IMR-90 (cell line): Measurements from ENCODE around the gene ACTN1. TPM values are rescaled to one million over a fixed set of nuclear protein-coding genes. Genes with fewer than 3 reads are reported as not detected.

Experiments used
- ATAC-seq: fragments of 200-7000 bp; cut with Tn5 transposase; 2 replicates; pipeline ENCODE4 v1.9.1; 2020; ENCODE audit warnings: low read depth, mild to moderate bottlenecking, moderate library complexity
- BruUV-seq: library from RNA; stranded (reverse); fragments of 400-500 nt; replicated peaks from 2 replicates; lab custom pipeline; 2021; lab: Mats Ljungman, UMichigan
- CTCF ChIA-PET: fragments of 300-600 bp; formaldehyde crosslinking; extraction: SDS; loops from one replicate; lab custom pipeline; 2021; ENCODE audit warnings: antibody characterized with exemption; lab: Yijun Ruan, JAX
- POLR2A ChIA-PET: fragments of 300-600 bp; sonication (Branson Sonifier 250); formaldehyde crosslinking; loops from one replicate; lab custom pipeline; 2022; ENCODE audit warnings: antibody characterized with exemption; ENCODE audit not compliant: unreplicated experiment; lab: Charles Lee
- DNase-seq: peaks from one replicate; pipeline ENCODE4 v3.0.0; 2013
- H2AFZ ChIP-seq: replicated peaks from 2 replicates; pipeline ENCODE3; 2013; ENCODE audit warnings: low read length, mild to moderate bottlenecking; ENCODE audit not compliant: poor library complexity
- H2AK5ac ChIP-seq: 2 replicates; pipeline ENCODE4 v1.6.1; 2013; ENCODE audit warnings: low read depth, low read length, inconsistent platforms
- H2AK9ac ChIP-seq: replicated peaks from 2 replicates; pipeline ENCODE3; 2013; ENCODE audit warnings: mild to moderate bottlenecking, low read depth, low read length, moderate library complexity; ENCODE audit not compliant: poor library complexity
- H2BK120ac ChIP-seq: 2 replicates; pipeline ENCODE4 v1.6.1; 2013; ENCODE audit warnings: low read depth, low read length, inconsistent platforms
- H2BK15ac ChIP-seq: 3 replicates; pipeline ENCODE4 v1.6.1; 2013; ENCODE audit warnings: low read depth, low read length, inconsistent platforms
- H2BK20ac ChIP-seq: 2 replicates; pipeline ENCODE4 v1.6.1; 2013; ENCODE audit warnings: low read depth, mild to moderate bottlenecking, inconsistent platforms, low read length, moderate library complexity
- H2BK5ac ChIP-seq: 2 replicates; pipeline ENCODE4 v1.6.1; 2013; ENCODE audit warnings: mild to moderate bottlenecking, low read depth, low read length, inconsistent platforms; ENCODE audit not compliant: poor library complexity, severe bottlenecking
- H3K14ac ChIP-seq: replicated peaks from 2 replicates; pipeline ENCODE4 v1.6.1; 2013; ENCODE audit warnings: low read depth, low read length, inconsistent platforms
- H3K18ac ChIP-seq: 2 replicates; pipeline ENCODE4 v1.6.1; 2013; ENCODE audit warnings: low read depth, low read length, control low read depth
- H3K23ac ChIP-seq: 2 replicates; pipeline ENCODE4 v1.6.1; 2013; ENCODE audit warnings: low read depth, low read length, inconsistent platforms
- H3K27ac ChIP-seq: 2 replicates; pipeline ENCODE4 v1.5.1; 2013; ENCODE audit warnings: mild to moderate bottlenecking, control low read depth, low read length; ENCODE audit not compliant: insufficient read depth
- H3K27me3 ChIP-seq: 2 replicates; pipeline ENCODE4 v1.6.1; 2013; ENCODE audit warnings: low read length; ENCODE audit not compliant: control insufficient read depth, insufficient read depth
- H3K36me3 ChIP-seq: 2 replicates; pipeline ENCODE4 v1.6.1; 2013; ENCODE audit warnings: low read length, mixed read lengths; ENCODE audit not compliant: control insufficient read depth, insufficient read depth
- H3K4ac ChIP-seq: 2 replicates; pipeline ENCODE4 v1.6.1; 2013; ENCODE audit warnings: low read depth, low read length, inconsistent platforms
- H3K4me1 ChIP-seq: 2 replicates; pipeline ENCODE4 v1.6.1; 2013; ENCODE audit warnings: low read length, mixed read lengths; ENCODE audit not compliant: control insufficient read depth, insufficient read depth
- H3K4me2 ChIP-seq: 2 replicates; pipeline ENCODE4 v1.6.1; 2013; ENCODE audit warnings: low read depth, mild to moderate bottlenecking, control low read depth, low read length, moderate library complexity
- H3K4me3 ChIP-seq: 2 replicates; pipeline ENCODE4 v1.5.1; 2013; ENCODE audit warnings: low read depth, mild to moderate bottlenecking, control low read depth, low read length, moderate library complexity; ENCODE audit not compliant: insufficient read depth
- H3K56ac ChIP-seq: 2 replicates; pipeline ENCODE4 v1.6.1; 2013; ENCODE audit warnings: low read length, inconsistent platforms; ENCODE audit not compliant: insufficient read depth; ENCODE audit errors: extremely low read depth
- H3K79me1 ChIP-seq, 2 experiments: 2 replicates each; pipeline ENCODE4 v1.6.1; 2013; ENCODE audit warnings: low read length in 2 of 2, inconsistent platforms in 1 of 2, low read depth in 1 of 2
- H3K9ac ChIP-seq: 2 replicates; pipeline ENCODE4 v1.6.1; 2013; ENCODE audit warnings: low read depth, low read length, control low read depth
- H3K9me1 ChIP-seq: 2 replicates; pipeline ENCODE4 v1.6.1; 2013; ENCODE audit warnings: low read length, inconsistent platforms; ENCODE audit not compliant: insufficient read depth
- H3K9me3 ChIP-seq: 2 replicates; pipeline ENCODE4 v1.6.1; 2013; ENCODE audit warnings: low read length; ENCODE audit not compliant: control insufficient read depth, insufficient read depth
- H4K20me1 ChIP-seq: 2 replicates; pipeline ENCODE4 v1.6.1; 2013; ENCODE audit warnings: low read length, inconsistent platforms; ENCODE audit not compliant: insufficient read depth
- H4K5ac ChIP-seq: 2 replicates; pipeline ENCODE4 v1.6.1; 2013; ENCODE audit warnings: mild to moderate bottlenecking, low read depth, low read length, control low read depth
- H4K8ac ChIP-seq, 2 experiments: 2 replicates each; pipeline ENCODE4 v1.6.1; 2013; ENCODE audit warnings: low read depth in 2 of 2, low read length in 2 of 2, control low read depth in 1 of 2, inconsistent platforms in 1 of 2
- H4K91ac ChIP-seq: 2 replicates; pipeline ENCODE4 v1.6.1; 2013; ENCODE audit warnings: low read depth, low read length, inconsistent platforms; ENCODE audit not compliant: insufficient read depth
- CEBPB ChIP-seq: IDR thresholded peaks from 2 replicates; pipeline ENCODE4 v1.6.1; 2012; ENCODE audit warnings: low read depth, low read length, improper control_type of control experiment
- CTCF ChIP-seq: conservative IDR thresholded peaks from 2 replicates; pipeline ENCODE4 v1.5.1; 2012; ENCODE audit warnings: mild to moderate bottlenecking, low read depth, low read length, improper control_type of control experiment
- ELK1 ChIP-seq: fragments of 150-350 bp; IDR thresholded peaks from 2 replicates; pipeline ENCODE4 v1.6.1; 2016; ENCODE audit warnings: low read depth, mild to moderate bottlenecking, low read length, moderate library complexity, borderline replicate concordance
- MAFK ChIP-seq: IDR thresholded peaks from 2 replicates; pipeline ENCODE4 v1.6.1; 2012; ENCODE audit warnings: low read depth, low read length, improper control_type of control experiment
- MAZ ChIP-seq: IDR thresholded peaks from 2 replicates; pipeline ENCODE4 v1.6.1; 2012; ENCODE audit warnings: low read depth, mild to moderate bottlenecking, low read length, improper control_type of control experiment, moderate library complexity, borderline replicate concordance
- MXI1 ChIP-seq: IDR thresholded peaks from 2 replicates; pipeline ENCODE4 v1.6.1; 2012; ENCODE audit warnings: low read depth, mild to moderate bottlenecking, low read length, moderate library complexity, borderline replicate concordance
- NFE2L2 ChIP-seq: fragments of 150-350 bp; IDR thresholded peaks from 2 replicates; pipeline ENCODE4 v1.6.1; 2016; ENCODE audit warnings: low read depth, mild to moderate bottlenecking, low read length
- POLR2A ChIP-seq: IDR thresholded peaks from 2 replicates; pipeline ENCODE4 v1.6.1; 2012; ENCODE audit warnings: mild to moderate bottlenecking, low read depth, low read length
- RAD21 ChIP-seq: IDR thresholded peaks from 2 replicates; pipeline ENCODE4 v1.6.1; 2012; ENCODE audit warnings: low read length, improper control_type of control experiment
- RCOR1 ChIP-seq: IDR thresholded peaks from 2 replicates; pipeline ENCODE4 v1.6.1; 2012; ENCODE audit warnings: mild to moderate bottlenecking, low read length, improper control_type of control experiment; ENCODE audit not compliant: insufficient replicate concordance
- RFX5 ChIP-seq: IDR thresholded peaks from 2 replicates; pipeline ENCODE4 v1.8.0; 2012; ENCODE audit warnings: low read depth, mild to moderate bottlenecking, low read length, moderate library complexity
- WGBS, 2 experiments: methylation state at CpG; one replicate each; pipeline versions ENCODE4 v1.1.5 to v1.1.7; 2013; ENCODE audit warnings: missing lambda C conversion rate in 2 of 2; ENCODE audit not compliant: insufficient read length in 1 of 2; ENCODE audit errors: extremely low coverage in 2 of 2; 5-methylcytosine and 5-hydroxymethylcytosine counted together
- dilution Hi-C: fragments of 300-500 bp; cut with HindIII; formaldehyde crosslinking; loops from one replicate; pipeline ENCODE4 v1.14.3; 2018; ENCODE audit warnings: low sequenced_read_pairs; ENCODE audit not compliant: unreplicated experiment
- in situ Hi-C: fragments of 300-500 bp; cut with MboI; formaldehyde crosslinking; loops from 3 replicates; pipeline ENCODE4 v1.14.3; 2019; ENCODE audit warnings: low sequenced_read_pairs, inconsistent platforms, mixed read lengths
- intact Hi-C: fragments of 100-400 bp; cut with micrococcal nuclease; formaldehyde crosslinking; loops from 2 replicates; pipeline ENCODE4 v1.10.0; 2022
- polyA plus RNA-seq, 3 experiments: library from polyadenylated mRNA; depleted of rRNA; stranded (reverse); fragments of >200 nt; gene quantifications; 2 replicates each; pipeline ENCODE4 v1.2.3, GENCODE V29; 2012; ENCODE audit warnings: low replicate concordance in 1 of 3
- total RNA-seq: library from RNA; depleted of rRNA; stranded (reverse); fragments of >200 nt; gene quantifications from 2 replicates; pipeline ENCODE4 v1.2.3, GENCODE V29; 2012

The ACTN1 gene
- total and polyA plus RNA-seq, 2 of the 4 experiments (the other 2 are of a cell fraction): 684 to 766 TPM

- CTCF ChIA-PET: interaction anchor here (0.6 to 2.1 kb wide), 2 partner anchors 10 to 37 kb away, joined by 4 to 6 read pairs; no protein-coding TSS in a partner anchor
- Histone ChIP-seq H4K20me1 (no peaks in the 10 kb centered on the region), H3K27me3 (0 out of 2 replicates have a peak, but pooled peaks cover 2% of the 10 kb centered on the region), H2BK120ac (no peak overlapping the region), H3K4ac (no peak overlapping the region), H3K36me3 (no peaks in the 10 kb centered on the region), H4K91ac (no peak overlapping the region), H2AK9ac (no peak overlapping the region), H3K23ac (no peak overlapping the region), H2BK20ac (no peak overlapping the region), H2AFZ (no peak overlapping the region), H3K4me3 (no peak overlapping the region), H3K9ac (no peak overlapping the region), H4K8ac (no peak overlapping the region), H3K27ac (no peak overlapping the region), H3K18ac (no peak overlapping the region), H3K4me2 (no peak overlapping the region), H3K14ac (no peak overlapping the region), H2AK5ac (no peak overlapping the region), H4K5ac (no peak overlapping the region), H2BK15ac (no peak overlapping the region), H3K9me1 (no peaks in the 10 kb centered on the region), H3K4me1 (peaks cover 3% of the 10 kb centered on the region), H3K56ac (no peak overlapping the region), H3K9me3 (no peaks in the 10 kb centered on the region), H2BK5ac (no peak overlapping the region), H3K79me1 (no peaks in the 10 kb centered on the region)
- BruUV-seq: no TSS peak
- TF ChIP-seq ELK1: no peak
- no peak for TF ChIP-seq CEBPB
- TF ChIP-seq RCOR1: no peak
- TF ChIP-seq MXI1: no peak
- TF ChIP-seq RFX5: no peak
- TF ChIP-seq MAZ: no peak
- TF ChIP-seq MAFK: no peak
- no peak for TF ChIP-seq POLR2A
- no peak for TF ChIP-seq NFE2L2
- no peak for TF ChIP-seq RAD21
- no peak for TF ChIP-seq CTCF
- dilution Hi-C loops: no loop called here
- WGBS, 2 experiments: 80% methylated on average over 4 of the region's 4 CpGs; no CpG with 5 or more reads in 1 of the 2 experiments
- DNase-seq (no peak), ATAC-seq (no peak)
- in situ Hi-C loops: no loop called here
- POLR2A ChIA-PET: no interaction called here
- intact Hi-C loops: no loop called here
Observed at GRCh38 chr14:69023035-69023434, 43.9 kb upstream of the ACTN1 start.
